Measurements from ENCODE around the gene ERAL1. TPM values are rescaled to one million over a fixed set of nuclear protein-coding genes. Genes with fewer than 3 reads are reported as not detected.

ERAL1 gene
- total RNA-seq, 5 donors from 2014 or later (not counting 1 experiment from before 2014, with no cell fraction given), result 18.9 to 33.7 (median 29.0) TPM

- Mint-ChIP-seq H3K4me3 (peak overlapping the region; percentile 86 to 91 (median 90)), H3K27ac (peak overlapping the region; percentile 88), H3K27me3 (no peaks in the 10 kb centered on the region), H3K9me3 (no peaks in the 10 kb centered on the region), H3K4me1 (peaks cover 24 to 39% (median 39%) of the 10 kb centered on the region in 3 donors), H3K36me3 (no peaks in the 10 kb centered on the region)
- WGBS (ENCODE audit: insufficient coverage), result 0% methylated on average over 3 of the region's 10 CpGs
- H3K4me3 ChIP-seq (ENCODE audit: control insufficient read depth in 1 of 2, extremely low read depth in 1 of 2, low read length in 1 of 2), result peak overlapping the region; percentile 88 to 93
- POLR2A ChIA-PET, result interaction anchor here (0.6 kb wide), 5 partner anchors 32 to 117 kb away, joined by 3 to 9 read pairs (median 5); partner anchors contain the start of gene RPL23A (in 1 of the 2)
- DNase-seq, result peak in 9 of 35 experiments; percentile 40 to 77 (median 56)
- no peaks in the 10 kb centered on the region for H3K9me3 ChIP-seq
- CTCF ChIA-PET, result interaction anchor here in 1 of 2 donors (0.6 kb wide), 1 partner anchor 44 kb away, joined by 3 read pairs; no protein-coding TSS in a partner anchor
- no peaks in the 10 kb centered on the region for H3K27me3 ChIP-seq (replicated peaks in 1 of 2; ENCODE audit: control insufficient read depth in 2 of 2, extremely low read depth in 1 of 2, insufficient read depth in 2 of 2, low read length in 1 of 2)
- ATAC-seq (replicated peaks in 1 of 4), result peak; percentile 42 to 65 (median 45)
- peak overlapping the region; percentile 92 for H3K27ac ChIP-seq (ENCODE audit: low read length)
- no peaks in the 10 kb centered on the region for H3K36me3 ChIP-seq (ENCODE audit: control insufficient read depth in 2 of 2, extremely low read depth in 1 of 2, insufficient read depth in 1 of 2, low read length in 1 of 2)
- H3K4me1 ChIP-seq (ENCODE audit: control insufficient read depth in 1 of 2, extremely low read depth in 1 of 2, insufficient read depth in 2 of 2, low read length in 2 of 2), result peaks cover 7 to 10% of the 10 kb centered on the region in 2 experiments
These were observed 42.0 kb upstream of the ERAL1 start for GRCh38 chr17:28812748-28813377.

GRCh38 chr17:28816540-28816939, 38.3 kb upstream of the ERAL1 start:
- CTCF ChIA-PET, result no interaction called here
- no peak overlapping the region for H3K27ac Mint-ChIP-seq

GRCh38 chr17:28818819-28819221, 36.0 kb upstream of the ERAL1 start:
- Histone ChIP-seq H3K36me3 (ENCODE audit: control insufficient read depth in 2 of 2, extremely low read depth in 1 of 2, insufficient read depth in 1 of 2, low read length in 1 of 2) (peaks cover 0 to 2% of the 10 kb centered on the region in 2 donors), H3K27me3 (replicated peaks in 1 of 2; ENCODE audit: control insufficient read depth in 2 of 2, extremely low read depth in 1 of 2, insufficient read depth in 2 of 2, low read length in 1 of 2) (no peaks in the 10 kb centered on the region), H3K4me3 (ENCODE audit: control insufficient read depth in 1 of 2, extremely low read depth in 1 of 2, low read length in 1 of 2) (no peak overlapping the region), H3K9me3 (no peaks in the 10 kb centered on the region), H3K27ac (ENCODE audit: low read length) (no peak overlapping the region), H3K4me1 (ENCODE audit: control insufficient read depth in 1 of 2, extremely low read depth in 1 of 2, insufficient read depth in 2 of 2, low read length in 2 of 2) (peaks cover 0 to 2% of the 10 kb centered on the region in 2 experiments)
- 91% methylated on average over 1 of the region's 3 CpGs for WGBS (ENCODE audit: insufficient coverage)
- Mint-ChIP-seq H3K4me1 (peaks cover 14 to 15% (median 15%) of the 10 kb centered on the region in 3 donors), H3K27me3 (no peaks in the 10 kb centered on the region), H3K9me3 (no peaks in the 10 kb centered on the region), H3K4me3 (no peak overlapping the region), H3K27ac (peak overlapping the region; percentile 57 to 61), H3K36me3 (no peaks in the 10 kb centered on the region)
- DNase-seq (no peak), ATAC-seq (replicated peaks in 1 of 4) (no peak)
- POLR2A ChIA-PET, result no interaction called here
- CTCF ChIA-PET, result interaction anchor here in 1 of 2 donors (0.5 kb wide), 1 partner anchor 295 kb away, joined by 3 read pairs; no protein-coding TSS in a partner anchor

More at GRCh38 chr17:28816540-28816939, 38.3 kb upstream of the ERAL1 start:
- H3K9me3 Mint-ChIP-seq, result no peaks in the 10 kb centered on the region
- ATAC-seq (replicated peaks in 1 of 4) (no peak), DNase-seq (no peak)
- 100% methylated on average over 1 of the region's 4 CpGs for WGBS (ENCODE audit: insufficient coverage)
- H3K36me3 Mint-ChIP-seq, result no peaks in the 10 kb centered on the region
- H3K4me3 Mint-ChIP-seq, result no peak overlapping the region
- no peaks in the 10 kb centered on the region for H3K27me3 Mint-ChIP-seq
- no peak overlapping the region for H3K4me3 ChIP-seq (ENCODE audit: control insufficient read depth in 1 of 2, extremely low read depth in 1 of 2, low read length in 1 of 2)
- peaks cover 11 to 23% (median 20%) of the 10 kb centered on the region in 3 donors for H3K4me1 Mint-ChIP-seq
- POLR2A ChIA-PET, result no interaction called here
- peaks cover 1 to 6% of the 10 kb centered on the region in 2 experiments for H3K4me1 ChIP-seq (ENCODE audit: control insufficient read depth in 1 of 2, extremely low read depth in 1 of 2, insufficient read depth in 2 of 2, low read length in 2 of 2)
- no peaks in the 10 kb centered on the region for H3K9me3 ChIP-seq
- no peaks in the 10 kb centered on the region for H3K27me3 ChIP-seq (replicated peaks in 1 of 2; ENCODE audit: control insufficient read depth in 2 of 2, extremely low read depth in 1 of 2, insufficient read depth in 2 of 2, low read length in 1 of 2)
- no peaks in the 10 kb centered on the region for H3K36me3 ChIP-seq (ENCODE audit: control insufficient read depth in 2 of 2, extremely low read depth in 1 of 2, insufficient read depth in 1 of 2, low read length in 1 of 2)
- H3K27ac ChIP-seq (ENCODE audit: low read length), result no peak overlapping the region

DNA sequence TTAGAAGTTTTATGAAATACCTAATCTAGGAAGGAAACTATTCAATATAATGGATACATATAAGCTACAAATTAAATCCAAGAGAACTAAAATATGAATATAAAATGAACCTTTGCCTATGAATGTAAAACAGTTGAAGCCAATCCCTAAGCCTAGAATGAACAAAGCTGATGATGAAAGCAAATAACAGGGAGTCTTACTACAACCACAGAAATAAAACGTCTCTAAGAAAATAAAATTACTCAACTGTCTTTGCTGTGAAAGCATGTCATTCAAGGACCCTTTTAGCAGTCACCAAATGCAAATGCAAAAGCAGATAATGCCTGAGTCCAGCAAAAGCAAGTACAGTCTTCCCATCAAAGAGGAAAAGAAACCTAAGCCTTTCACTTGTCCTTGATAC, 35.2 kb upstream of the ERAL1 start:
- Histone ChIP-seq H3K36me3 (ENCODE audit: control insufficient read depth in 2 of 2, extremely low read depth in 1 of 2, insufficient read depth in 1 of 2, low read length in 1 of 2) (peaks cover 0 to 2% of the 10 kb centered on the region in 2 donors), H3K27ac (ENCODE audit: low read length) (no peak overlapping the region), H3K4me1 (ENCODE audit: control insufficient read depth in 1 of 2, extremely low read depth in 1 of 2, insufficient read depth in 2 of 2, low read length in 2 of 2) (peaks cover 0 to 2% of the 10 kb centered on the region in 2 experiments), H3K27me3 (replicated peaks in 1 of 2; ENCODE audit: control insufficient read depth in 2 of 2, extremely low read depth in 1 of 2, insufficient read depth in 2 of 2, low read length in 1 of 2) (no peaks in the 10 kb centered on the region), H3K4me3 (ENCODE audit: control insufficient read depth in 1 of 2, extremely low read depth in 1 of 2, low read length in 1 of 2) (no peak overlapping the region), H3K9me3 (no peaks in the 10 kb centered on the region)
- DNase-seq, result no peak
- ChIA-PET CTCF (interaction anchor here in 1 of 2 donors (0.6 kb wide), 1 partner anchor 8 kb away, joined by 3 read pairs; no protein-coding TSS in a partner anchor), POLR2A (no interaction called here)
- Mint-ChIP-seq H3K27ac (no peak overlapping the region), H3K27me3 (no peaks in the 10 kb centered on the region), H3K36me3 (peaks cover 3% of the 10 kb centered on the region), H3K4me3 (no peak overlapping the region), H3K9me3 (no peaks in the 10 kb centered on the region), H3K4me1 (peaks cover 14 to 18% (median 15%) of the 10 kb centered on the region in 3 donors)
- WGBS (ENCODE audit: insufficient coverage), result 100% methylated on average over 1 of the region's 1 CpG
- no peak for ATAC-seq (replicated peaks in 1 of 4)

GRCh38 chr17:28827672-28828071, 27.1 kb upstream of the ERAL1 start:
- POLR2A ChIA-PET, result interaction anchor here (0.6 to 1.0 kb wide), 3 partner anchors 64 to 1077 kb away, joined by 3 to 11 read pairs (median 3); no protein-coding TSS in a partner anchor
- Mint-ChIP-seq H3K9me3 (no peaks in the 10 kb centered on the region), H3K4me3 (no peak overlapping the region), H3K36me3 (peaks cover 16% of the 10 kb centered on the region), H3K27ac (peak overlapping the region in 1 of 2 donors; percentile 47), H3K4me1 (peaks cover 8 to 16% (median 16%) of the 10 kb centered on the region in 3 donors), H3K27me3 (no peaks in the 10 kb centered on the region)
- Histone ChIP-seq H3K4me3 (ENCODE audit: control insufficient read depth in 1 of 2, extremely low read depth in 1 of 2, low read length in 1 of 2) (no peak overlapping the region), H3K9me3 (no peaks in the 10 kb centered on the region), H3K4me1 (ENCODE audit: control insufficient read depth in 1 of 2, extremely low read depth in 1 of 2, insufficient read depth in 2 of 2, low read length in 2 of 2) (peaks cover 0 to 2% of the 10 kb centered on the region in 2 experiments), H3K27ac (ENCODE audit: low read length) (no peak overlapping the region), H3K36me3 (ENCODE audit: control insufficient read depth in 2 of 2, extremely low read depth in 1 of 2, insufficient read depth in 1 of 2, low read length in 1 of 2) (peaks cover 0 to 13% of the 10 kb centered on the region in 2 donors), H3K27me3 (replicated peaks in 1 of 2; ENCODE audit: control insufficient read depth in 2 of 2, extremely low read depth in 1 of 2, insufficient read depth in 2 of 2, low read length in 1 of 2) (no peaks in the 10 kb centered on the region)
- no CpG with 5 or more reads among the region's 1 CpG for WGBS (ENCODE audit: insufficient coverage)
- CTCF ChIA-PET, result interaction anchor here (0.6 to 0.9 kb wide), 3 partner anchors 36 to 757 kb away, joined by 3 to 5 read pairs (median 3); no protein-coding TSS in a partner anchor
- no peak for ATAC-seq (replicated peaks in 1 of 4)
- DNase-seq, result no peak

DNA sequence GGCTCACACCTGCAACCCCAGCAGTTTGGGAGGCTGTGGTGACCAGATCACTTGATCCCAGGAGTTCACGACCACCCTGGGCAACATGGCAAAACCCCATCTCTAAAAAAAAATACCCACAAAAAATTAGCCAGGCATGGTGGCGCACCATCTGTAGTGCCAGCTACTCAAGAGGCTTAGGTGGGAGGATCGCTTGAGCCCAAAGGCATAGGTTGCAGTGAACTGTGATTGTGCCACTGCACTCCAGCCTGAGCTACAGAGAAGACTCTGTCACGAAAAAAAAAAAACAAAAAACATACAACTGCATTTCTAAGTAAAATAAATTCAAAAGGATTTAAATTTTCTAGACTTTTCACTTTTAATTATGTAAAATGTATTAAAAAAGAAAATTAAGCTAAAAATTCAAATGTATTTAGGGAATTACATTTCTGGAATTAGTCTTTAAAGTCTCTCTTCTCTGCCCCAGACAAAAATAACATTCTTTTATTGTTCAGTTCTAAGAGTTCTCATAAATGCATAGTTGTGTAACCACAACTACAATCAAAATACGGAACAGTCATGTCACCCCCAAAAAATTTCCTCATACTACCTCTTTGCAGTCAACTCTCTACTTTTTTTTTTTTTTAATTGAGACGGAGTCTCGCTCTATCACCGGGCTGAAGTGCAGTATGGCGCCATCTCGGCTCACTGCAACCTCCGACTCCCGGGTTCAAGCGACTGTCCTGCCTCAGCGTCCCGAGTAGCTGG, 26.3 kb upstream of the ERAL1 start:
- H3K36me3 Mint-ChIP-seq, result peaks cover 16% of the 10 kb centered on the region
- H3K27ac ChIP-seq (ENCODE audit: low read length), result no peak overlapping the region
- no peaks in the 10 kb centered on the region for H3K4me1 ChIP-seq (ENCODE audit: control insufficient read depth in 1 of 2, extremely low read depth in 1 of 2, insufficient read depth in 2 of 2, low read length in 2 of 2)
- ChIA-PET POLR2A (interaction anchor here in 1 of 2 donors (0.7 to 1.0 kb wide), 2 partner anchors 65 to 1078 kb away, joined by 3 to 11 read pairs; no protein-coding TSS in a partner anchor), CTCF (interaction anchor here in 1 of 2 donors (0.7 kb wide), 3 partner anchors 14 to 91 kb away, joined by 3 read pairs; partner anchors contain the start of gene FAM222B)
- H3K27ac Mint-ChIP-seq, result no peak overlapping the region
- no peak overlapping the region for H3K4me3 Mint-ChIP-seq
- H3K27me3 ChIP-seq (replicated peaks in 1 of 2; ENCODE audit: control insufficient read depth in 2 of 2, extremely low read depth in 1 of 2, insufficient read depth in 2 of 2, low read length in 1 of 2), result no peaks in the 10 kb centered on the region
- H3K36me3 ChIP-seq (ENCODE audit: control insufficient read depth in 2 of 2, extremely low read depth in 1 of 2, insufficient read depth in 1 of 2, low read length in 1 of 2), result peaks cover 0 to 10% of the 10 kb centered on the region in 2 donors
- no peaks in the 10 kb centered on the region for H3K9me3 Mint-ChIP-seq
- ATAC-seq (replicated peaks in 1 of 4) (no peak), DNase-seq (no peak)
- no peaks in the 10 kb centered on the region for H3K9me3 ChIP-seq
- WGBS (ENCODE audit: insufficient coverage), result 95% methylated on average over 8 of the region's 15 CpGs
- peaks cover 6 to 14% (median 13%) of the 10 kb centered on the region in 3 donors for H3K4me1 Mint-ChIP-seq
- H3K27me3 Mint-ChIP-seq, result no peaks in the 10 kb centered on the region
- no peak overlapping the region for H3K4me3 ChIP-seq (ENCODE audit: control insufficient read depth in 1 of 2, extremely low read depth in 1 of 2, low read length in 1 of 2)
